LHCN-M2 (cell line): ENCODE measurements around the gene CHRM4. TPM values are rescaled to one million over a fixed set of nuclear protein-coding genes. Genes with fewer than 3 reads are reported as not detected.

Experiments used
- DNase-seq: peaks from one replicate; pipeline ENCODE4 v3.0.0-alpha.2; 2012; ENCODE audit warnings: low read depth
- polyA plus RNA-seq: library from polyadenylated mRNA; unstranded; fragments of >200 nt; gene quantifications from one replicate; pipeline ENCODE4 v1.2.1, GENCODE V29; 2012; ENCODE audit warnings: missing spikeins
- total RNA-seq: library from RNA; depleted of rRNA; stranded (reverse); fragments of >200 nt; gene quantifications from 2 replicates; pipeline ENCODE4 v1.2.3, GENCODE V29; 2014; rRNA removed

The CHRM4 gene
- 0.19 and 0.29 TPM in 2 replicates for total RNA-seq
- polyA plus RNA-seq: 0.15 TPM

- DNase-seq: peak; percentile 41
These were observed at the start of gene CHRM4 for GRCh38 chr11:46391578-46392420. Gene CHRM4, minus strand, starts transcription at chr11:46391776. Its CDS starts 5,219 bp downstream, at chr11:46386557.

- DNase-seq: no peak
These were observed 46.6 kb upstream of the CHRM4 start for GRCh38 chr11:46438211-46438610.

- DNase-seq: no peak
These were observed 45.6 kb upstream of the CHRM4 start for GRCh38 chr11:46437122-46437689.

- DNase-seq: no peak
These were observed 44.5 kb upstream of the CHRM4 start for GRCh38 chr11:46436113-46436512.

- DNase-seq: no peak
These were observed 44.1 kb upstream of the CHRM4 start for GRCh38 chr11:46435679-46436078.

- DNase-seq: no peak
These were observed 39.6 kb upstream of the CHRM4 start for GRCh38 chr11:46431211-46431610.

GRCh38 chr11:46429717-46430116 is 38.1 kb upstream of the CHRM4 start:
- DNase-seq: no peak

GRCh38 chr11:46427364-46427763 is 35.8 kb upstream of the CHRM4 start:
- DNase-seq: no peak

- DNase-seq: no peak
These were observed 34.8 kb upstream of the CHRM4 start for GRCh38 chr11:46426233-46426991.

- DNase-seq: no peak
These were observed 31.0 kb upstream of the CHRM4 start for GRCh38 chr11:46422588-46422987.

- no peak for DNase-seq
These were observed 29.8 kb upstream of the CHRM4 start for GRCh38 chr11:46421257-46421880.

- no peak for DNase-seq
These were observed 28.9 kb upstream of the CHRM4 start for GRCh38 chr11:46420513-46420912.

- no peak for DNase-seq
These were observed 27.2 kb upstream of the CHRM4 start for GRCh38 chr11:46418751-46419150.

GRCh38 chr11:46417711-46418110 is 26.1 kb upstream of the CHRM4 start:
- DNase-seq: no peak

GRCh38 chr11:46414879-46415278 is 23.3 kb upstream of the CHRM4 start:
- peak; percentile 18 for DNase-seq

GRCh38 chr11:46414466-46414796 is 22.9 kb upstream of the CHRM4 start:
- no peak for DNase-seq

GRCh38 chr11:46413760-46414465 is 22.3 kb upstream of the CHRM4 start:
- DNase-seq: no peak

GRCh38 chr11:46410021-46410420 is 18.4 kb upstream of the CHRM4 start:
- no peak for DNase-seq

GRCh38 chr11:46408407-46408986 is 16.9 kb upstream of the CHRM4 start:
- DNase-seq: no peak

- no peak for DNase-seq
These were observed 16.1 kb upstream of the CHRM4 start for GRCh38 chr11:46407635-46408034.

- DNase-seq: no peak
These were observed 13.0 kb upstream of the CHRM4 start for GRCh38 chr11:46404476-46405017.
